HepG2 (cell line): ENCODE measurements around the gene TTLL13.

Source experiments
- CTCF ChIP-seq: sonication (generic); formaldehyde crosslinking; IDR thresholded peaks from 2 replicates; pipeline ENCODE4 v1.5.0; 2020; ENCODE audit warnings: mild to moderate bottlenecking, missing genetic modification reagents, moderate library complexity
- ESRRA ChIP-seq: sonication (generic); formaldehyde crosslinking; IDR thresholded peaks from 2 replicates; pipeline ENCODE4 v1.5.1; 2020; ENCODE audit warnings: mild to moderate bottlenecking, low read depth, missing genetic modification reagents
- FOXP1 ChIP-seq, 2 experiments: fragments of 450-650 bp in 1 of 2; IDR thresholded peaks; 2 replicates each; pipeline ENCODE4 v1.6.1; 2017 to 2018; ENCODE audit warnings: antibody characterized with exemption in 1 of 2
- HMGA1 ChIP-seq: sonication (generic); formaldehyde crosslinking; conservative IDR thresholded peaks from 2 replicates; pipeline ENCODE4 v1.4.0; 2020; ENCODE audit warnings: missing genetic modification reagents
- KDM5B ChIP-seq: sonication (generic); formaldehyde crosslinking; IDR thresholded peaks from 2 replicates; pipeline ENCODE4 v1.4.0; 2020; ENCODE audit warnings: missing genetic modification reagents, mild to moderate bottlenecking, borderline replicate concordance
- TFAP4 ChIP-seq: sonication (generic); IDR thresholded peaks from 2 replicates; pipeline ENCODE4 v1.6.1; 2016; ENCODE audit warnings: low read depth, borderline replicate concordance
- USF2 ChIP-seq, 2 experiments: sonication (generic) in 1 of 2; formaldehyde crosslinking in 1 of 2; IDR thresholded peaks; 2 replicates each; pipeline versions ENCODE4 v1.5.1 to v1.6.1; 2011 to 2020; ENCODE audit warnings: borderline replicate concordance in 1 of 2, low read depth in 1 of 2, low read length in 1 of 2, mild to moderate bottlenecking in 1 of 2, missing genetic modification reagents in 1 of 2, moderate library complexity in 1 of 2
- ZBTB1 ChIP-seq: sonication (generic); formaldehyde crosslinking; IDR thresholded peaks from 2 replicates; pipeline ENCODE4 v1.4.0; 2020; ENCODE audit warnings: missing genetic modification reagents, borderline replicate concordance
- ZFYVE20 ChIP-seq: sonication (generic); formaldehyde crosslinking; IDR thresholded peaks from 2 replicates; pipeline ENCODE4 v1.8.0; 2023; ENCODE audit warnings: low read depth, mild to moderate bottlenecking, moderate library complexity, missing genetic modification reagents, borderline replicate concordance
- ZNF274 ChIP-seq: sonication (generic); formaldehyde crosslinking; IDR thresholded peaks from 2 replicates; pipeline ENCODE4 v1.5.1; 2020; ENCODE audit warnings: mild to moderate bottlenecking, missing genetic modification reagents
- ZNF609 ChIP-seq: sonication (generic); formaldehyde crosslinking; IDR thresholded peaks from 2 replicates; pipeline ENCODE4 v1.4.0; 2020; ENCODE audit warnings: mild to moderate bottlenecking, missing genetic modification reagents, borderline replicate concordance
- ZNF816 ChIP-seq: sonication (generic); formaldehyde crosslinking; IDR thresholded peaks from 2 replicates; pipeline ENCODE4 v1.8.0; 2022; ENCODE audit warnings: missing genetic modification reagents, mild to moderate bottlenecking, borderline replicate concordance
- TF ChIP-seq, protein P1 (sequence below): IDR thresholded peaks from 2 replicates; pipeline ENCODE4 v1.6.1; 2016; ENCODE audit warnings: low read depth, control low read depth
- TF ChIP-seq, protein P2 (sequence below): sonication (generic); formaldehyde crosslinking; IDR thresholded peaks from 2 replicates; pipeline ENCODE4 v1.4.0; 2020; ENCODE audit warnings: missing genetic modification reagents, borderline replicate concordance

DNA sequence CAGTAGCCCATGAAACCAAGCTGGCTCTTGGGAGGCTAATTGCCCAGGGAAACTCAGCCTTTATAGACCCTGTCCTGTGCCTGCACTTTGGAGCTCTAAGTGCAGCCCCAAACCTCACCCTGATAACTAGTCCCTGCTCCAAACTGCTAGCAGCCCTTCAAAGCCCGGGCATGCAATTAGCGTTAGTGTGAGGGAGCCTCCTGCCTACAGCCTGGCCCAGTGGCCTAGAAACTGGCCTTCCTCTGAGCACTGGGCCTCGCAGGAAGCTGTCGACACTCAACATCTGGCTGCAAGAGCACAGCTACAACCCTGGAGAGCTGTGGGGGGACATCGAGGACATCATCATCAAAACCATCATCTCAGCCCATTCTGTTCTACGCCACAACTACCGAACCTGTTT is 8.4 kb downstream of the TTLL13 start:
- no peak for TF ChIP-seq FOXP1 (IDR thresholded peaks at IDR 0.05)
- no peak for TF ChIP-seq FOXP1 (CRISPR knock-in tag; IDR thresholded peaks at IDR 0.05)
- no peak for TF ChIP-seq KDM5B (CRISPR knock-in tag)
- no peak for TF ChIP-seq ZFYVE20 (CRISPR knock-in tag)
- no peak for TF ChIP-seq USF2 (IDR thresholded peaks at IDR 0.05; ENCODE audit: low read depth, low read length)
- TF ChIP-seq USF2 (CRISPR knock-in tag; IDR thresholded peaks at IDR 0.05; ENCODE audit: borderline replicate concordance), result no peak
- no peak for TF ChIP-seq ESRRA
- no peak for TF ChIP-seq CTCF (CRISPR knock-in tag)
- TF ChIP-seq ZNF816 (CRISPR knock-in tag), result no peak
- no peak for TF ChIP-seq TFAP4
- no peak for TF ChIP-seq ZBTB1
- TF ChIP-seq, protein P1, sequence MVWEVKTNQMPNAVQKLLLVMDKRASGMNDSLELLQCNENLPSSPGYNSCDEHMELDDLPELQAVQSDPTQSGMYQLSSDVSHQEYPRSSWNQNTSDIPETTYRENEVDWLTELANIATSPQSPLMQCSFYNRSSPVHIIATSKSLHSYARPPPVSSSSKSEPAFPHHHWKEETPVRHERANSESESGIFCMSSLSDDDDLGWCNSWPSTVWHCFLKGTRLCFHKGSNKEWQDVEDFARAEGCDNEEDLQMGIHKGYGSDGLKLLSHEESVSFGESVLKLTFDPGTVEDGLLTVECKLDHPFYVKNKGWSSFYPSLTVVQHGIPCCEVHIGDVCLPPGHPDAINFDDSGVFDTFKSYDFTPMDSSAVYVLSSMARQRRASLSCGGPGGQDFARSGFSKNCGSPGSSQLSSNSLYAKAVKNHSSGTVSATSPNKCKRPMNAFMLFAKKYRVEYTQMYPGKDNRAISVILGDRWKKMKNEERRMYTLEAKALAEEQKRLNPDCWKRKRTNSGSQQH (CRISPR knock-in tag), result no peak
- TF ChIP-seq ZNF274 (CRISPR knock-in tag), result no peak
- no peak for TF ChIP-seq HMGA1 (CRISPR knock-in tag)
- TF ChIP-seq, protein P2, sequence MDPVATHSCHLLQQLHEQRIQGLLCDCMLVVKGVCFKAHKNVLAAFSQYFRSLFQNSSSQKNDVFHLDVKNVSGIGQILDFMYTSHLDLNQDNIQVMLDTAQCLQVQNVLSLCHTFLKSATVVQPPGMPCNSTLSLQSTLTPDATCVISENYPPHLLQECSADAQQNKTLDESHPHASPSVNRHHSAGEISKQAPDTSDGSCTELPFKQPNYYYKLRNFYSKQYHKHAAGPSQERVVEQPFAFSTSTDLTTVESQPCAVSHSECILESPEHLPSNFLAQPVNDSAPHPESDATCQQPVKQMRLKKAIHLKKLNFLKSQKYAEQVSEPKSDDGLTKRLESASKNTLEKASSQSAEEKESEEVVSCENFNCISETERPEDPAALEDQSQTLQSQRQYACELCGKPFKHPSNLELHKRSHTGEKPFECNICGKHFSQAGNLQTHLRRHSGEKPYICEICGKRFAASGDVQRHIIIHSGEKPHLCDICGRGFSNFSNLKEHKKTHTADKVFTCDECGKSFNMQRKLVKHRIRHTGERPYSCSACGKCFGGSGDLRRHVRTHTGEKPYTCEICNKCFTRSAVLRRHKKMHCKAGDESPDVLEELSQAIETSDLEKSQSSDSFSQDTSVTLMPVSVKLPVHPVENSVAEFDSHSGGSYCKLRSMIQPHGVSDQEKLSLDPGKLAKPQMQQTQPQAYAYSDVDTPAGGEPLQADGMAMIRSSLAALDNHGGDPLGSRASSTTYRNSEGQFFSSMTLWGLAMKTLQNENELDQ (CRISPR knock-in tag), result no peak
- TF ChIP-seq ZNF609, result no peak
